MCF 10A (cell line): ENCODE measurements around the gene GSX2. TPM values are rescaled to one million over a fixed set of nuclear protein-coding genes. Genes with fewer than 3 reads are reported as not detected.

Source experiments
- BruUV-seq: library from RNA; stranded (reverse); fragments of 400-500 nt; replicated peaks from 2 replicates; lab custom pipeline; 2021; lab: Mats Ljungman, UMichigan
- CTCF ChIA-PET: fragments of 300-600 bp; sonication (Branson Sonifier 250); formaldehyde crosslinking; extraction: SDS; loops from one replicate; lab custom pipeline; 2021; ENCODE audit warnings: antibody characterized with exemption, inconsistent platforms; lab: Yijun Ruan, JAX
- POLR2A ChIA-PET: fragments of 300-600, 350-650 bp; sonication (Branson Sonifier 250); formaldehyde crosslinking; extraction: SDS; loops from one replicate; lab custom pipeline; 2020; ENCODE audit warnings: antibody characterized with exemption, inconsistent platforms; lab: Yijun Ruan, JAX
- DNase-seq: peaks from one replicate; pipeline ENCODE4 v3.0.0-alpha.2; 2018; ENCODE audit not compliant: unreplicated experiment
- H3K27ac Mint-ChIP-seq: one replicate; pipeline ENCODE4 v1.8.0; 2022; ENCODE audit warnings: mild to moderate bottlenecking, low read depth, mixed read lengths; ENCODE audit not compliant: unreplicated experiment
- H3K27me3 Mint-ChIP-seq: one replicate; pipeline ENCODE4 v1.8.0; 2022; ENCODE audit warnings: mixed read lengths; ENCODE audit not compliant: insufficient read depth, unreplicated experiment
- H3K36me3 Mint-ChIP-seq: one replicate; pipeline ENCODE4 v1.8.0; 2022; ENCODE audit warnings: mild to moderate bottlenecking, moderate library complexity, mixed read lengths; ENCODE audit not compliant: insufficient read depth, unreplicated experiment
- H3K4me1 Mint-ChIP-seq: one replicate; pipeline ENCODE4 v1.8.0; 2022; ENCODE audit warnings: mixed read lengths; ENCODE audit not compliant: insufficient read depth, unreplicated experiment
- H3K4me3 Mint-ChIP-seq: one replicate; pipeline ENCODE4 v1.8.0; 2022; ENCODE audit warnings: mild to moderate bottlenecking, moderate library complexity, mixed read lengths; ENCODE audit not compliant: unreplicated experiment
- H3K9me3 Mint-ChIP-seq: one replicate; pipeline ENCODE4 v1.8.0; 2022; ENCODE audit warnings: mixed read lengths; ENCODE audit not compliant: unreplicated experiment
- CTCF ChIP-seq: fragments of 200-600 bp; IDR thresholded peaks from one replicate; pipeline ENCODE4 v1.8.0; 2022; ENCODE audit warnings: antibody characterized with exemption, mild to moderate bottlenecking; ENCODE audit not compliant: unreplicated experiment
- intact Hi-C: fragments of 100-400 bp; cut with micrococcal nuclease; formaldehyde crosslinking; loops from 2 replicates; pipeline ENCODE4 v1.14.1; 2022
- total RNA-seq: library from RNA; stranded (reverse); gene quantifications from 2 replicates; pipeline ENCODE4 v1.2.3, GENCODE V29; 2022

The GSX2 gene
- total RNA-seq, 1 experiment from 2014 or later, result not detected

- H3K36me3 Mint-ChIP-seq, result no peaks in the 10 kb centered on the region
- peaks cover 10% of the 10 kb centered on the region for H3K27me3 Mint-ChIP-seq
- no TSS peak for BruUV-seq
- H3K4me1 Mint-ChIP-seq, result peaks cover 5% of the 10 kb centered on the region
- ChIA-PET CTCF (interaction anchor here (0.7 to 1.2 kb wide), 2 partner anchors 11 to 167 kb away, joined by 3 to 4 read pairs; no protein-coding TSS in a partner anchor), POLR2A (no interaction called here)
- no peak for TF ChIP-seq CTCF
- H3K9me3 Mint-ChIP-seq, result no peaks in the 10 kb centered on the region
- no peak overlapping the region for H3K27ac Mint-ChIP-seq
- intact Hi-C loops, result no loop called here
- no peak for DNase-seq
- no peak overlapping the region for H3K4me3 Mint-ChIP-seq
These were observed 3.5 kb upstream of the GSX2 start for GRCh38 chr4:54096295-54096962.

GRCh38 chr4:54097152-54097551 lies 2.8 kb upstream of the GSX2 start:
- H3K4me1 Mint-ChIP-seq, result no peaks in the 10 kb centered on the region
- no peak for TF ChIP-seq CTCF
- peaks cover 10% of the 10 kb centered on the region for H3K27me3 Mint-ChIP-seq
- ChIA-PET CTCF (interaction anchor here (0.7 to 1.2 kb wide), 2 partner anchors 12 to 168 kb away, joined by 3 to 4 read pairs; no protein-coding TSS in a partner anchor), POLR2A (no interaction called here)
- no TSS peak for BruUV-seq
- no peaks in the 10 kb centered on the region for H3K9me3 Mint-ChIP-seq
- no peak overlapping the region for H3K4me3 Mint-ChIP-seq
- DNase-seq, result no peak
- intact Hi-C loops, result no loop called here
- H3K36me3 Mint-ChIP-seq, result no peaks in the 10 kb centered on the region
- H3K27ac Mint-ChIP-seq, result no peak overlapping the region

GRCh38 chr4:54098375-54098774 lies 1.6 kb upstream of the GSX2 start:
- H3K27me3 Mint-ChIP-seq, result peaks cover 10% of the 10 kb centered on the region
- BruUV-seq, result no TSS peak
- POLR2A ChIA-PET, result interaction anchor here (1.3 kb wide), 1 partner anchor 8 kb away, joined by 4 read pairs; no protein-coding TSS in a partner anchor
- intact Hi-C loops, result no loop called here
- H3K9me3 Mint-ChIP-seq, result no peaks in the 10 kb centered on the region
- no peaks in the 10 kb centered on the region for H3K36me3 Mint-ChIP-seq
- H3K27ac Mint-ChIP-seq, result no peak overlapping the region
- no peak for TF ChIP-seq CTCF
- no peak for DNase-seq
- CTCF ChIA-PET, result interaction anchor here (0.7 kb wide), 1 partner anchor 13 kb away, joined by 3 read pairs; no protein-coding TSS in a partner anchor
- H3K4me1 Mint-ChIP-seq, result no peaks in the 10 kb centered on the region
- H3K4me3 Mint-ChIP-seq, result no peak overlapping the region

GRCh38 chr4:54099287-54099747 lies 646 bp upstream of the GSX2 start:
- CTCF ChIA-PET, result interaction anchor here (0.7 kb wide), 2 partner anchors 14 to 169 kb away, joined by 3 read pairs; no protein-coding TSS in a partner anchor
- no peak for DNase-seq
- no TSS peak for BruUV-seq
- H3K36me3 Mint-ChIP-seq, result no peaks in the 10 kb centered on the region
- no peak for TF ChIP-seq CTCF
- POLR2A ChIA-PET, result interaction anchor here (1.3 kb wide), 1 partner anchor 9 kb away, joined by 4 read pairs; no protein-coding TSS in a partner anchor
- H3K27me3 Mint-ChIP-seq, result peaks cover 10% of the 10 kb centered on the region
- intact Hi-C loops, result no loop called here
- no peak overlapping the region for H3K27ac Mint-ChIP-seq
- no peaks in the 10 kb centered on the region for H3K9me3 Mint-ChIP-seq
- H3K4me3 Mint-ChIP-seq, result peak overlapping the region; percentile 57
- H3K4me1 Mint-ChIP-seq, result no peaks in the 10 kb centered on the region
